Measurements from ENCODE around the gene SGCG.

SGCG gene

GRCh38 chr13:23183292-23183691, 2.5 kb downstream of the SGCG start:
- Histone ChIP-seq H3K27me3 (ENCODE audit: insufficient read depth, low read length) (no peaks in the 10 kb centered on the region), H3K4me1 (ENCODE audit: control insufficient read depth in 1 of 2, insufficient read depth in 2 of 2, low read length in 2 of 2) (no peaks in the 10 kb centered on the region), H3K79me1 (ENCODE audit: low read length) (no peaks in the 10 kb centered on the region), H3K36me3 (ENCODE audit: control insufficient read depth in 1 of 2, insufficient read depth in 2 of 2, low read length in 2 of 2) (no peaks in the 10 kb centered on the region), H3K9me3 (ENCODE audit: insufficient read depth, low read depth, low read length) (no peaks in the 10 kb centered on the region), H4K91ac (ENCODE audit: low read depth, low read length) (no peak overlapping the region), H3K27ac (ENCODE audit: low read depth, low read length) (no peak overlapping the region), H3K79me2 (ENCODE audit: control insufficient read depth, insufficient read depth, low read length, poor library complexity) (no peaks in the 10 kb centered on the region), H3K23ac (ENCODE audit: low read length) (no peak overlapping the region), H4K12ac (ENCODE audit: low read depth, low read length) (no peak overlapping the region), H2AK5ac (ENCODE audit: low read length) (no peak overlapping the region), H3K18ac (ENCODE audit: low read length) (no peak overlapping the region), H3K4ac (ENCODE audit: low read depth, low read length) (no peak overlapping the region), H2BK120ac (ENCODE audit: insufficient read depth, low read length, poor library complexity) (no peak overlapping the region), H3K4me3 (ENCODE audit: low read depth, low read length) (no peak overlapping the region), H3K14ac (ENCODE audit: low read length) (no peak overlapping the region), H3K9ac (ENCODE audit: low read length) (peak overlapping the region; percentile 10), H2AFZ (ENCODE audit: insufficient read depth, low read length, poor library complexity) (no peak overlapping the region), H4K8ac (ENCODE audit: low read depth, low read length) (no peak overlapping the region), H2BK5ac (ENCODE audit: low read depth, low read length, poor library complexity) (no peak overlapping the region), H3K4me2 (ENCODE audit: low read length) (no peak overlapping the region), H2BK12ac (ENCODE audit: low read length) (no peak overlapping the region)
- no peak for DNase-seq
- 100% methylated on average over 1 of the region's 7 CpGs for WGBS (ENCODE audit: extremely low coverage, insufficient coverage, insufficient read length)

DNA sequence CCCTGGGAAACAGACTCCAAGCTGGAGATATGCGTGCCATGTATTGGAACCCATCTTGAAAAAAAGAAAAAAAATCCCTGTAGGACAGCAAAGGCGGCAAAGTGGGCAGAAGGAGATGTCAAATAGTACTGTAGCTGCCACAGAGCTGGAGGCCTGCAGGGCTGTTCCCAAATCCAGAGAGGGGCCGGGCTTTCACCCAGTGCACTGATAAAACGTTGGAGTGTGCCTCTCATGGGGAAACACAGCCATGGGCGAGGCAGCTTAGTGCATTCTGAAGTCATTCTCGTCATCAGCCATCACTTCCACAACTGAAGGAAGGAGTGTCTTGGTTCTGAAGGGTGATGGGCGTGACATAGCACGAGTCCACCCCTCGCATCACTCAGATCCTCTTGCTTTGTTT, 4.8 kb downstream of the SGCG start:
- Histone ChIP-seq H4K91ac (ENCODE audit: low read depth, low read length) (no peak overlapping the region), H3K4me2 (ENCODE audit: low read length) (no peak overlapping the region), H3K4me1 (ENCODE audit: control insufficient read depth in 1 of 2, insufficient read depth in 2 of 2, low read length in 2 of 2) (no peaks in the 10 kb centered on the region), H3K27me3 (ENCODE audit: insufficient read depth, low read length) (no peaks in the 10 kb centered on the region), H4K8ac (ENCODE audit: low read depth, low read length) (no peak overlapping the region), H3K23ac (ENCODE audit: low read length) (no peak overlapping the region), H2BK120ac (ENCODE audit: insufficient read depth, low read length, poor library complexity) (no peak overlapping the region), H2AK5ac (ENCODE audit: low read length) (no peak overlapping the region), H4K12ac (ENCODE audit: low read depth, low read length) (no peak overlapping the region), H2BK12ac (ENCODE audit: low read length) (no peak overlapping the region), H3K4me3 (ENCODE audit: low read depth, low read length) (no peak overlapping the region), H3K36me3 (ENCODE audit: control insufficient read depth in 1 of 2, insufficient read depth in 2 of 2, low read length in 2 of 2) (no peaks in the 10 kb centered on the region), H2BK5ac (ENCODE audit: low read depth, low read length, poor library complexity) (no peak overlapping the region), H3K18ac (ENCODE audit: low read length) (no peak overlapping the region), H3K4ac (ENCODE audit: low read depth, low read length) (no peak overlapping the region), H2AFZ (ENCODE audit: insufficient read depth, low read length, poor library complexity) (no peak overlapping the region), H3K79me1 (ENCODE audit: low read length) (no peaks in the 10 kb centered on the region), H3K9ac (ENCODE audit: low read length) (no peak overlapping the region), H3K79me2 (ENCODE audit: control insufficient read depth, insufficient read depth, low read length, poor library complexity) (no peaks in the 10 kb centered on the region), H3K9me3 (ENCODE audit: insufficient read depth, low read depth, low read length) (no peaks in the 10 kb centered on the region), H3K14ac (ENCODE audit: low read length) (no peak overlapping the region), H3K27ac (ENCODE audit: low read depth, low read length) (no peak overlapping the region)
- no peak for DNase-seq
- no CpG with 5 or more reads among the region's 9 CpGs for WGBS (ENCODE audit: extremely low coverage, insufficient coverage, insufficient read length)

DNA sequence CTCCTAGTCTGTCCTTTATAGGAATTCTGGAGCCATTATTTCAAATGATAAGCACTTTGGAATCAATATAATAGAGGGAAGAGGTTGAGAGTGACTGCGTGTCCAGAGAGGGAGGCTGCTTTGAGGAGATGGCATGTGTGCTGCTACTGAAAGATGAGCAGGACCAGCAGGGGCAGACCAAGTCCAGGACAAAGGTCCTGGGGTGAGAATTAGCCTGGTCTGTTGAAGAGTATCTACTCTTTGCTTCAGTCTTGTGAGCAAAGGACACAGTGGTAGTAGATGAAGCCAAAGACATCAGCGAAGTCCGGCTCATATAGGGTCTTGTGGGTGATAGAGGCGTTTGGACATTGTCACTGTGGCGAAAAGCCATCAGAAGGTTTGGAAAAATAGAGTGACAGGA, 21.1 kb downstream of the SGCG start:
- no peak for DNase-seq
- Histone ChIP-seq H4K12ac (ENCODE audit: low read depth, low read length) (no peak overlapping the region), H3K9ac (ENCODE audit: low read length) (no peak overlapping the region), H3K79me2 (ENCODE audit: control insufficient read depth, insufficient read depth, low read length, poor library complexity) (no peaks in the 10 kb centered on the region), H3K36me3 (ENCODE audit: control insufficient read depth in 1 of 2, insufficient read depth in 2 of 2, low read length in 2 of 2) (no peaks in the 10 kb centered on the region), H3K79me1 (ENCODE audit: low read length) (no peaks in the 10 kb centered on the region), H4K91ac (ENCODE audit: low read depth, low read length) (no peak overlapping the region), H3K4me2 (ENCODE audit: low read length) (no peak overlapping the region), H2AFZ (ENCODE audit: insufficient read depth, low read length, poor library complexity) (no peak overlapping the region), H3K4me3 (ENCODE audit: low read depth, low read length) (no peak overlapping the region), H3K18ac (ENCODE audit: low read length) (no peak overlapping the region), H3K4ac (ENCODE audit: low read depth, low read length) (no peak overlapping the region), H2BK120ac (ENCODE audit: insufficient read depth, low read length, poor library complexity) (no peak overlapping the region), H4K8ac (ENCODE audit: low read depth, low read length) (no peak overlapping the region), H3K4me1 (ENCODE audit: control insufficient read depth in 1 of 2, insufficient read depth in 2 of 2, low read length in 2 of 2) (no peaks in the 10 kb centered on the region), H3K9me3 (ENCODE audit: insufficient read depth, low read depth, low read length) (no peaks in the 10 kb centered on the region), H3K27ac (ENCODE audit: low read depth, low read length) (no peak overlapping the region), H3K23ac (ENCODE audit: low read length) (no peak overlapping the region), H3K27me3 (ENCODE audit: insufficient read depth, low read length) (no peaks in the 10 kb centered on the region), H2BK12ac (ENCODE audit: low read length) (no peak overlapping the region), H3K14ac (ENCODE audit: low read length) (no peak overlapping the region), H2AK5ac (ENCODE audit: low read length) (no peak overlapping the region), H2BK5ac (ENCODE audit: low read depth, low read length, poor library complexity) (no peak overlapping the region)
- no CpG with 5 or more reads among the region's 5 CpGs for WGBS (ENCODE audit: extremely low coverage, insufficient coverage, insufficient read length)

GRCh38 chr13:23202383-23202782, 21.6 kb downstream of the SGCG start:
- Histone ChIP-seq H3K23ac (ENCODE audit: low read length) (no peak overlapping the region), H2AK5ac (ENCODE audit: low read length) (no peak overlapping the region), H3K27ac (ENCODE audit: low read depth, low read length) (no peak overlapping the region), H3K4me1 (ENCODE audit: control insufficient read depth in 1 of 2, insufficient read depth in 2 of 2, low read length in 2 of 2) (no peaks in the 10 kb centered on the region), H3K4me2 (ENCODE audit: low read length) (no peak overlapping the region), H3K14ac (ENCODE audit: low read length) (no peak overlapping the region), H3K9me3 (ENCODE audit: insufficient read depth, low read depth, low read length) (no peaks in the 10 kb centered on the region), H2BK5ac (ENCODE audit: low read depth, low read length, poor library complexity) (no peak overlapping the region), H2BK12ac (ENCODE audit: low read length) (no peak overlapping the region), H2AFZ (ENCODE audit: insufficient read depth, low read length, poor library complexity) (no peak overlapping the region), H3K18ac (ENCODE audit: low read length) (no peak overlapping the region), H3K4ac (ENCODE audit: low read depth, low read length) (no peak overlapping the region), H3K27me3 (ENCODE audit: insufficient read depth, low read length) (no peaks in the 10 kb centered on the region), H3K4me3 (ENCODE audit: low read depth, low read length) (no peak overlapping the region), H3K9ac (ENCODE audit: low read length) (no peak overlapping the region), H3K36me3 (ENCODE audit: control insufficient read depth in 1 of 2, insufficient read depth in 2 of 2, low read length in 2 of 2) (no peaks in the 10 kb centered on the region), H3K79me1 (ENCODE audit: low read length) (no peaks in the 10 kb centered on the region), H4K8ac (ENCODE audit: low read depth, low read length) (no peak overlapping the region), H2BK120ac (ENCODE audit: insufficient read depth, low read length, poor library complexity) (no peak overlapping the region), H4K91ac (ENCODE audit: low read depth, low read length) (no peak overlapping the region), H4K12ac (ENCODE audit: low read depth, low read length) (no peak overlapping the region), H3K79me2 (ENCODE audit: control insufficient read depth, insufficient read depth, low read length, poor library complexity) (no peaks in the 10 kb centered on the region)
- no peak for DNase-seq
- WGBS (ENCODE audit: extremely low coverage, insufficient coverage, insufficient read length): no CpG with 5 or more reads among the region's 3 CpGs

Data from trophoblast cell (in vitro differentiated cells and primary cell).